Right lobe of liver (tissue), 4 donors: Measurements from ENCODE around the gene TGFBR2.

Experiments
- CTCF ChIP-seq, 4 donors: fragments of 200-600 bp in 3 of 4; fragments of 450-650 bp in 1 of 4; IDR thresholded peaks; one replicate each; pipeline versions ENCODE4 v1.5.1 to v1.8.0; 2016 to 2022; ENCODE audit warnings: antibody characterized with exemption in 4 of 4, mild to moderate bottlenecking in 2 of 4
- POLR2A ChIP-seq: fragments of 450-650 bp; IDR thresholded peaks from one replicate; pipeline ENCODE4 v1.6.1; 2017; ENCODE audit warnings: antibody characterized with exemption, mild to moderate bottlenecking
- donor health status: DM: no; HTN: no; CAD: no.
- donor health status: DM: no; HTN: no; CAD: no.
- donor health status: DM: no; HTN: yes; CAD: no.

GRCh38 chr3:30597131-30597768 lies 9.2 kb upstream of the TGFBR2 start:
- peak; percentile 72 for TF ChIP-seq POLR2A
- TF ChIP-seq CTCF (IDR thresholded peaks at IDR 0.05): no peak
